SU-DHL-6 (cell line): ENCODE results near the gene SP140L.

Experiments
- EZH2phosphoT487 ChIP-seq: fragments of 200-600 bp; sonication (generic), shearing (Covaris generic); conservative IDR thresholded peaks from 2 replicates; pipeline ENCODE4 v1.6.1; 2018; ENCODE audit warnings: mild to moderate bottlenecking, antibody characterized with exemption, low read length, moderate library complexity, mixed read lengths
- TF ChIP-seq, protein P1 (sequence below): fragments of 200-600 bp; sonication (generic); IDR thresholded peaks from one replicate; pipeline ENCODE4 v1.5.1; 2017; ENCODE audit warnings: antibody characterized with exemption, mild to moderate bottlenecking, low read length, moderate library complexity; ENCODE audit not compliant: insufficient read depth, poor library complexity, severe bottlenecking

DNA sequence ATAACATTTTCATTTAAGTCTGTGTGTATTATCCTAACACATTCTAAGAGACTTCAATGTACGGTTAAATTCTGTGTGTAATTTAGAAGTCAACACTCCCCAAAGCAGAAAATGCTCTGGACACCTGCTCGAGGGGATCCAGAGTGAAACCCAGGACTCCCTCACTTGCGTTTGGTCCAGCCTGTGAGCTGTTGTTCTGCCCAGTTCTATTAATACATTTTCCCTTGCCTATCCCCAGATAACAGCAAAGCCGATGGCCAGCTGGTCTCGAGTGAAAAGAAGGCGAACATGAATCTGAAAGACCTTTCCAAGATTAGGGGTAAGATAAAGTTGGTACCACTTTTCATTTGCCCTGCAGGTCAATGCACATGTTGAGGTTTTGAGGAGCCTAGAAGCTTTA is 58.0 kb downstream of the SP140L start:
- TF ChIP-seq, protein P1, sequence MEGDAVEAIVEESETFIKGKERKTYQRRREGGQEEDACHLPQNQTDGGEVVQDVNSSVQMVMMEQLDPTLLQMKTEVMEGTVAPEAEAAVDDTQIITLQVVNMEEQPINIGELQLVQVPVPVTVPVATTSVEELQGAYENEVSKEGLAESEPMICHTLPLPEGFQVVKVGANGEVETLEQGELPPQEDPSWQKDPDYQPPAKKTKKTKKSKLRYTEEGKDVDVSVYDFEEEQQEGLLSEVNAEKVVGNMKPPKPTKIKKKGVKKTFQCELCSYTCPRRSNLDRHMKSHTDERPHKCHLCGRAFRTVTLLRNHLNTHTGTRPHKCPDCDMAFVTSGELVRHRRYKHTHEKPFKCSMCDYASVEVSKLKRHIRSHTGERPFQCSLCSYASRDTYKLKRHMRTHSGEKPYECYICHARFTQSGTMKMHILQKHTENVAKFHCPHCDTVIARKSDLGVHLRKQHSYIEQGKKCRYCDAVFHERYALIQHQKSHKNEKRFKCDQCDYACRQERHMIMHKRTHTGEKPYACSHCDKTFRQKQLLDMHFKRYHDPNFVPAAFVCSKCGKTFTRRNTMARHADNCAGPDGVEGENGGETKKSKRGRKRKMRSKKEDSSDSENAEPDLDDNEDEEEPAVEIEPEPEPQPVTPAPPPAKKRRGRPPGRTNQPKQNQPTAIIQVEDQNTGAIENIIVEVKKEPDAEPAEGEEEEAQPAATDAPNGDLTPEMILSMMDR, result no peak
- TF ChIP-seq EZH2phosphoT487, result no peak
